Mesothelial cell of epicardium (in vitro differentiated cells): ENCODE data around the gene APOA1. TPM values are rescaled to one million over a fixed set of nuclear protein-coding genes. Genes with fewer than 3 reads are reported as not detected.
"Not testable (repeated sequence)": the region's sequence is repeated elsewhere in the genome, so short reads cannot be mapped to it uniquely, and the experiment has no call there.

ENCODE experiments used
- DNase-seq, 2 experiments: peaks; one replicate each; pipeline ENCODE4 v3.0.0; 2021; ENCODE audit warnings: low spot score in 2 of 2; ENCODE audit not compliant: unreplicated experiment in 2 of 2
- H3K27ac Mint-ChIP-seq: 2 replicates; pipeline ENCODE4 v1.8.0; 2021; ENCODE audit warnings: mixed read lengths
- H3K27me3 Mint-ChIP-seq: 2 replicates; pipeline ENCODE4 v1.8.0; 2021; ENCODE audit warnings: low read depth, mixed read lengths
- H3K36me3 Mint-ChIP-seq: 2 replicates; pipeline ENCODE4 v1.8.0; 2021; ENCODE audit warnings: mixed read lengths
- H3K4me1 Mint-ChIP-seq: 2 replicates; pipeline ENCODE4 v1.8.0; 2021; ENCODE audit warnings: mixed read lengths
- H3K4me3 Mint-ChIP-seq: 2 replicates; pipeline ENCODE4 v1.8.0; 2021; ENCODE audit warnings: mild to moderate bottlenecking, moderate library complexity, mixed read lengths
- H3K9me3 Mint-ChIP-seq: 2 replicates; pipeline ENCODE4 v1.8.0; 2021; ENCODE audit warnings: mixed read lengths
- total RNA-seq: library from RNA; stranded (reverse); gene quantifications from 3 replicates; pipeline ENCODE4 v1.2.1, GENCODE V29; 2021
- TF ChIP-seq, protein P1 (sequence below): fragments of 200-600 bp; sonication (generic); IDR thresholded peaks from one replicate; pipeline ENCODE4 v1.5.0; 2021; ENCODE audit warnings: antibody characterized with exemption; ENCODE audit not compliant: unreplicated experiment

APOA1 gene
- total RNA-seq, 1 donor from 2014 or later, result 0.65 TPM

DNA sequence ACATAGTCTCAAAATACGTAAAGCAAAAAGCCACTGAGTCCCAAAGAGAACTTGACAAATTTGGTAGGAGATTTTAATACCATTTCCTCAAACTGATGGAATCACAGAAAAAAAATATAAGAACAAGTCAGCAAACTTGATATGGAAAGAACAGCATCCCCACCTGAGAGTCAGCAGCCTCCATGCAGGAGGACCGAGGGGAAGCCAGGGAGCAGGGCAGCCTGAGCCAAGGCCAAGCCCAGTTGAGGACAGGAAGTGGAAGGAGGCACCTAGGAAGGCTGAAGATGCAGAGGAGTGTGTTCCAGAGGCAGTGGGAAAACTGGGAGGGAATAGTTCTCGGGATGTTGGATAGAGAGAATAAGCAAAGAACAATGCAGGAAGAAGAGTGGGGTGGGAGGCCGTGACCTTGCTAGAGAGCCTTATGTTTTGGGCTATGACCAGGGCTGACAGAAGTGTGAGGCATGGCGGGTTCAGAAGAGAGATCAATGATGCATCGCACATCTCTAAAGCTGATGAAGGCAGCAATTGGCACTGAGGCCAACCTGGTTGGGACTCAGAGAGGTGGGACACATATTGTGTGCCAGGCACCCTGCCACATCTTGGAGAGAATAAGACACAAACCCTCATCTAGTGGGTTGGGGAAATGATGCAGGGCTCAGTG is 29.7 kb downstream of the APOA1 start:
- TF ChIP-seq, protein P1, sequence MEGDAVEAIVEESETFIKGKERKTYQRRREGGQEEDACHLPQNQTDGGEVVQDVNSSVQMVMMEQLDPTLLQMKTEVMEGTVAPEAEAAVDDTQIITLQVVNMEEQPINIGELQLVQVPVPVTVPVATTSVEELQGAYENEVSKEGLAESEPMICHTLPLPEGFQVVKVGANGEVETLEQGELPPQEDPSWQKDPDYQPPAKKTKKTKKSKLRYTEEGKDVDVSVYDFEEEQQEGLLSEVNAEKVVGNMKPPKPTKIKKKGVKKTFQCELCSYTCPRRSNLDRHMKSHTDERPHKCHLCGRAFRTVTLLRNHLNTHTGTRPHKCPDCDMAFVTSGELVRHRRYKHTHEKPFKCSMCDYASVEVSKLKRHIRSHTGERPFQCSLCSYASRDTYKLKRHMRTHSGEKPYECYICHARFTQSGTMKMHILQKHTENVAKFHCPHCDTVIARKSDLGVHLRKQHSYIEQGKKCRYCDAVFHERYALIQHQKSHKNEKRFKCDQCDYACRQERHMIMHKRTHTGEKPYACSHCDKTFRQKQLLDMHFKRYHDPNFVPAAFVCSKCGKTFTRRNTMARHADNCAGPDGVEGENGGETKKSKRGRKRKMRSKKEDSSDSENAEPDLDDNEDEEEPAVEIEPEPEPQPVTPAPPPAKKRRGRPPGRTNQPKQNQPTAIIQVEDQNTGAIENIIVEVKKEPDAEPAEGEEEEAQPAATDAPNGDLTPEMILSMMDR, result no peak
- H3K4me1 Mint-ChIP-seq, result peaks cover 4% of the 10 kb centered on the region
- no peak overlapping the region for H3K4me3 Mint-ChIP-seq
- no peak overlapping the region for H3K27ac Mint-ChIP-seq
- H3K9me3 Mint-ChIP-seq, result peaks cover 3% of the 10 kb centered on the region
- H3K27me3 Mint-ChIP-seq, result peaks cover 14% of the 10 kb centered on the region
- DNase-seq, result no peak
- H3K36me3 Mint-ChIP-seq, result no peaks in the 10 kb centered on the region

DNA sequence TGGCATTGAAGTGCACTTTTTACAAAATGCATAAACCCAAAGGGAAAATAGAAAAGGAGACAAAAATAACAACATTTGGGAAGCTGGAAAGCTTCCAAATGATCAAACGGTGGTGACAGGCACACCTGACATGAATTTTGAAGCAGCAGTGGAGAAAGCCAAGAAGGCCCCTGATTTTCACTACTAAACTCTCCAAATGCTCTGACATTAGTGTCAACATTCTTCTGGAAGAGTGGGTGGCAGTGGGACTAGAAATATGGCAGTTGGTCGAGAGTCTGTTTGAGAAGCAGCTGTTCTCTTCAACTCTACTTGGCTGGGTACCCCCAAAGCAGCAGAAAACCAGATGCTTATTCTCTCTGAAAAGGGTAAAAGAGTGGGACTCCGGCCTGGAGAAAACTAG is 33.4 kb downstream of the APOA1 start:
- Mint-ChIP-seq H3K27me3 (peaks cover 21% of the 10 kb centered on the region), H3K27ac (no peak overlapping the region), H3K4me1 (no peaks in the 10 kb centered on the region), H3K9me3 (peaks cover under 1% of the 10 kb centered on the region), H3K36me3 (no peaks in the 10 kb centered on the region), H3K4me3 (no peak overlapping the region)
- TF ChIP-seq, protein P1, result no peak
- no peak for DNase-seq

- H3K4me1 Mint-ChIP-seq, DNase-seq, H3K4me3 Mint-ChIP-seq, H3K27ac Mint-ChIP-seq, H3K9me3 Mint-ChIP-seq, H3K36me3 Mint-ChIP-seq: not testable (repeated sequence)
- peaks cover 17% of the 10 kb centered on the region for H3K27me3 Mint-ChIP-seq
These were observed 35.8 kb downstream of the APOA1 start for GRCh38 chr11:116801662-116802061.

DNA sequence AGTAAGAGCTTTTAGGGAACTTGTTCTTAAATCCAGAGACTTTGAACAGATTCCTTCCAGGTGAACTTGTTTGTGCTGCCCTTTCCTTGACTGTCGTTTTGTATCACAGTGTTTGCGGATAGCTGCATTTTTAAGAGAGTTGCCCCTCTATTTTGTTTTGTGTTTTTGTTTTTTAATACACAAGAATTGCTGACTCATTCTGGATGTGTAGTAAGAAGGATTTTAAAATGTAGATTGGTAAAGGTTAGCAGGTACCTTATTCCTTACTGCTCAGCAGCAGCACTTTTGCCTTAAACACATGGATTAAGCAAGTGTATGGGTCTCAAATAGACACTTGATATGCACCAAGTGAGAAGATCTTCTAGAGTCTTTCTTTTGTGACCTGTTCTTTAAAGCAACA is 36.8 kb downstream of the APOA1 start:
- peaks cover 17% of the 10 kb centered on the region for H3K27me3 Mint-ChIP-seq
- H3K9me3 Mint-ChIP-seq, result peaks cover 4% of the 10 kb centered on the region
- H3K4me3 Mint-ChIP-seq, result no peak overlapping the region
- H3K4me1 Mint-ChIP-seq, result no peaks in the 10 kb centered on the region
- TF ChIP-seq, protein P1, result no peak
- no peak overlapping the region for H3K27ac Mint-ChIP-seq
- no peak for DNase-seq
- H3K36me3 Mint-ChIP-seq, result no peaks in the 10 kb centered on the region

GRCh38 chr11:116798368-116798767 is 39.1 kb downstream of the APOA1 start:
- Mint-ChIP-seq H3K27ac (no peak overlapping the region), H3K27me3 (peaks cover 9% of the 10 kb centered on the region), H3K4me3 (no peak overlapping the region), H3K9me3 (peaks cover 4% of the 10 kb centered on the region), H3K36me3 (no peaks in the 10 kb centered on the region), H3K4me1 (no peaks in the 10 kb centered on the region)
- DNase-seq, result no peak
- TF ChIP-seq, protein P1, result no peak

DNA sequence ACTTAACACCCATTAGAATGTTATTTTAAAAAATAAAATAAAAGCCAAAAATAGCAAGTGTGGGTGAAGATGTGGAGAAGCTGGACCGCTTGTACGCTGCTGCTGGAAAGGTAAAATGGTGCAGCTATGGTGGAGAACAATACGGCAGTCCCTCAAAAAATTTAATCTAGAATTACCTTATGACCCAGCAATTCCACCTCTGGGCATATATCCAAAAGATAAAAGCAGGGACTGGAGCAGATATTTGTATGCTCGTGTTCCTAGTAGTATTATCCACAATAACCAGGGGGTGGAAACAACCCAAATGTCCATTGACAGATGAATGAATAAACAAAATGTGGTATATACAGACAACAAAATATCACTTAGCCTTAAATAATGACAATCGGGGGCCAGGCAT is 39.6 kb downstream of the APOA1 start:
- no peaks in the 10 kb centered on the region for H3K4me1 Mint-ChIP-seq
- no peaks in the 10 kb centered on the region for H3K36me3 Mint-ChIP-seq
- H3K27me3 Mint-ChIP-seq, result peaks cover 8% of the 10 kb centered on the region
- H3K4me3 Mint-ChIP-seq, result no peak overlapping the region
- TF ChIP-seq, protein P1, result no peak
- H3K27ac Mint-ChIP-seq, result no peak overlapping the region
- H3K9me3 Mint-ChIP-seq, result peaks cover 4% of the 10 kb centered on the region
- no peak for DNase-seq
